Osteocyte (in vitro differentiated cells): ENCODE results near the gene SMIM29. TPM values are rescaled to one million over a fixed set of nuclear protein-coding genes. Genes with fewer than 3 reads are reported as not detected.
A peak's percentile ranks its signal among the peaks of the same experiment; 100 is the strongest.

ENCODE experiments used
- DNase-seq: peaks from one replicate; pipeline ENCODE4 v3.0.0; 2021; ENCODE audit warnings: mixed read lengths; ENCODE audit not compliant: unreplicated experiment; ENCODE audit errors: extremely low spot score
- H3K27ac Mint-ChIP-seq: one replicate; pipeline ENCODE4 v1.8.0; 2021; ENCODE audit warnings: mild to moderate bottlenecking, mixed read lengths; ENCODE audit not compliant: unreplicated experiment
- H3K27me3 Mint-ChIP-seq: one replicate; pipeline ENCODE4 v1.8.0; 2021; ENCODE audit warnings: mixed read lengths; ENCODE audit not compliant: unreplicated experiment
- H3K36me3 Mint-ChIP-seq: one replicate; pipeline ENCODE4 v1.8.0; 2021; ENCODE audit warnings: mixed read lengths; ENCODE audit not compliant: unreplicated experiment
- H3K4me1 Mint-ChIP-seq: one replicate; pipeline ENCODE4 v1.8.0; 2021; ENCODE audit warnings: mixed read lengths; ENCODE audit not compliant: unreplicated experiment
- H3K4me3 Mint-ChIP-seq: one replicate; pipeline ENCODE4 v1.8.0; 2021; ENCODE audit warnings: mild to moderate bottlenecking, moderate library complexity, mixed read lengths; ENCODE audit not compliant: unreplicated experiment
- H3K9me3 Mint-ChIP-seq: one replicate; pipeline ENCODE4 v1.8.0; 2021; ENCODE audit warnings: mixed read lengths; ENCODE audit not compliant: unreplicated experiment
- CTCF ChIP-seq: fragments of 200-600 bp; sonication (generic); IDR thresholded peaks from 2 replicates; pipeline ENCODE4 v1.5.0; 2021; ENCODE audit warnings: antibody characterized with exemption, mild to moderate bottlenecking, moderate library complexity
- total RNA-seq: library from RNA; stranded (reverse); gene quantifications from 2 replicates; pipeline ENCODE4 v1.2.1, GENCODE V29; 2021

SMIM29 gene
- total RNA-seq, 1 donor from 2014 or later = 23.2 TPM

GRCh38 chr6:34285448-34286164, 36.8 kb upstream of the SMIM29 start:
- Mint-ChIP-seq H3K27ac (peak overlapping the region; percentile 87), H3K27me3 (no peaks in the 10 kb centered on the region), H3K36me3 (peaks cover 13% of the 10 kb centered on the region), H3K4me3 (no peak overlapping the region), H3K9me3 (no peaks in the 10 kb centered on the region), H3K4me1 (peaks cover 52% of the 10 kb centered on the region)
- no peak for DNase-seq
- no peak for TF ChIP-seq CTCF

- Mint-ChIP-seq H3K9me3 (no peaks in the 10 kb centered on the region), H3K4me1 (peaks cover 52% of the 10 kb centered on the region), H3K4me3 (peak overlapping the region; percentile 19), H3K36me3 (peaks cover 18% of the 10 kb centered on the region), H3K27me3 (no peaks in the 10 kb centered on the region), H3K27ac (peak overlapping the region; percentile 87)
- DNase-seq = peak; percentile 90
- no peak for TF ChIP-seq CTCF
Observed at GRCh38 chr6:34284563-34285447, 36.0 kb upstream of the SMIM29 start.

- Mint-ChIP-seq H3K4me3 (no peak overlapping the region), H3K9me3 (no peaks in the 10 kb centered on the region), H3K27ac (no peak overlapping the region), H3K27me3 (no peaks in the 10 kb centered on the region), H3K4me1 (peaks cover 41% of the 10 kb centered on the region), H3K36me3 (peaks cover 33% of the 10 kb centered on the region)
- no peak for TF ChIP-seq CTCF
- no peak for DNase-seq
Observed at GRCh38 chr6:34281702-34282334, 33.0 kb upstream of the SMIM29 start.

- Mint-ChIP-seq H3K9me3 (no peaks in the 10 kb centered on the region), H3K36me3 (peaks cover 33% of the 10 kb centered on the region), H3K4me3 (no peak overlapping the region), H3K4me1 (peaks cover 27% of the 10 kb centered on the region), H3K27ac (no peak overlapping the region), H3K27me3 (no peaks in the 10 kb centered on the region)
- no peak for TF ChIP-seq CTCF
- DNase-seq = no peak
Observed at GRCh38 chr6:34280216-34280615, 31.4 kb upstream of the SMIM29 start.

- peaks cover 32% of the 10 kb centered on the region for H3K36me3 Mint-ChIP-seq
- H3K27ac Mint-ChIP-seq = no peak overlapping the region
- H3K27me3 Mint-ChIP-seq = no peaks in the 10 kb centered on the region
- H3K4me1 Mint-ChIP-seq = peaks cover 13% of the 10 kb centered on the region
- no peaks in the 10 kb centered on the region for H3K9me3 Mint-ChIP-seq
- H3K4me3 Mint-ChIP-seq = no peak overlapping the region
- TF ChIP-seq CTCF = no peak
- DNase-seq = no peak
Observed at GRCh38 chr6:34278833-34279232, 30.0 kb upstream of the SMIM29 start.
